HG03457 (cell line): ENCODE results near the gene SMG6.
"Not testable (repeated sequence)": the region's sequence is repeated elsewhere in the genome, so short reads cannot be mapped to it uniquely, and the experiment has no call there.

Experiments
- ATAC-seq: cut with Tn5 transposase; IDR thresholded peaks from one replicate; pipeline ENCODE4 v1.9.1; 2021; ENCODE audit warnings: moderate number of reproducible peaks; ENCODE audit not compliant: unreplicated experiment

The SMG6 gene

DNA sequence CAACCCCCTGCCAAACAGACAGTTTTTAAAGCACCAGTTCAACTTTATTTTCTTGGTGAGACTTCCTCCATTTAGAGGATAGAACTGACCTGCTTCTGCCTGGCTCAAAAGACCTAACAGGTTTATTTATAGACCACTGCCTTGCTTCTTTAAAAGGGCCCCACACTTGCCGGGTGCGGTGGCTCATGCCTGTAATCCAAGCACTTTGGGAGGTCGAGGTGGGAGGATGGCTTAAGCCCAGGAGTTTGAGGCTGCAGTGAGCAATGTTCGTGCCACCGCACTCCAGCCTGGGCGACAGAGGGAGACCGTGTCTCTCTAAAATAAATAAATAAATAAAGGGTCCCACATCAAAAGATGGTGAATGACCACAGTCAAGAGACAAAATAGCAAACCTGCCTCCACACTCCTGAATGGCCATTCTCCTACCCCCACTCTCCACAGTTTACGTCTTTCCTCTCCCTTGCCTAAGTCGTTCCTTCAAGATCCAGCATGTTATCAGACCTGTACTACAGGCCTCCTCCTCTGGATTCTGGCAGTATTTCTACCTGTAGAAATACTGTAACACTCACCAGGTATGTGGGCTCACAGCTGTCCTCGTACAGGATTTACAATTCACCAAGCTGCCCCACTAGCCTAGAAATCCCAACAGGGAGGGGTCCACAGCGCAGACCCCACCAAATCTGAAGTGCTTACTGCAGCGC is 95.6 kb downstream of the SMG6 start:
- no peak for ATAC-seq

DNA sequence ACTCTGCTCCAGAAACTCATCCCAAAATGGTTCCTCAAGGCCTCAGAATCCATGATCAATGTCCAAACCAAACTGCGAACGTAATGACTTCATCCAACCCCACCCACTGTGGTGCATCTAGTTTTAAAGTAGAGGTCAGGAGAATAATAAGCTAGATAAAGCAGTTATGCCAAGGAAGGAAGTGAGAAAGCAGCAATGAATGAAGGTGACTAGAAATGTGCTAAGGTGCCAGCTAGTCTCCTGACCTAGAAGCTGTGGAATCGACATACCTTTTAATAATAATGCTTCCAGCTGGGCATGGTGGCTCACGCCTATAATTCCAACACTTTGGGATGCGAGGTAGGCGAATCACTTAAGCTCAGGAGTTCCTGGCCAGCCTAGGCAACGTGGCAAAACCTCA is 99.2 kb downstream of the SMG6 start:
- ATAC-seq: no peak

DNA sequence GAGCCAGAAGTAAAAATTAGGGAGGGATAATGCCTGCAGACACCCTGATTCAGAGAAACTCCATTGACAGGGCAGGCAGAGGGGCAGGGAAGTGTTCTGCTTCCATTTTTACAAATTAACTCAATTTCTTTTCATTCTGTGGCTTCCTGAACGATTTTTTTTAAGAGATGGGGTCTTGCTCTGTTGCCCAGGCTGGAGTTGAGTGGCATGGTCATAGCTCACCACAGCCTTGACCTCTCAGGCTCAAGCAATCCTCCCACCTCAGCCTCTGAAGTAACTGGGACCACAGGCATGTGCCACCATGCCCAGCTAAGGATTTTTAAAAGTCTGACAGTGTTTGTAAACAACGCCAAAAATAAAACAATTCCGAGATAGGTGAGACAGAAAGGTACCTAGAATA is 99.8 kb downstream of the SMG6 start:
- ATAC-seq: no peak

GRCh38 chr17:2202996-2203575 is 100.5 kb downstream of the SMG6 start:
- no peak for ATAC-seq

DNA sequence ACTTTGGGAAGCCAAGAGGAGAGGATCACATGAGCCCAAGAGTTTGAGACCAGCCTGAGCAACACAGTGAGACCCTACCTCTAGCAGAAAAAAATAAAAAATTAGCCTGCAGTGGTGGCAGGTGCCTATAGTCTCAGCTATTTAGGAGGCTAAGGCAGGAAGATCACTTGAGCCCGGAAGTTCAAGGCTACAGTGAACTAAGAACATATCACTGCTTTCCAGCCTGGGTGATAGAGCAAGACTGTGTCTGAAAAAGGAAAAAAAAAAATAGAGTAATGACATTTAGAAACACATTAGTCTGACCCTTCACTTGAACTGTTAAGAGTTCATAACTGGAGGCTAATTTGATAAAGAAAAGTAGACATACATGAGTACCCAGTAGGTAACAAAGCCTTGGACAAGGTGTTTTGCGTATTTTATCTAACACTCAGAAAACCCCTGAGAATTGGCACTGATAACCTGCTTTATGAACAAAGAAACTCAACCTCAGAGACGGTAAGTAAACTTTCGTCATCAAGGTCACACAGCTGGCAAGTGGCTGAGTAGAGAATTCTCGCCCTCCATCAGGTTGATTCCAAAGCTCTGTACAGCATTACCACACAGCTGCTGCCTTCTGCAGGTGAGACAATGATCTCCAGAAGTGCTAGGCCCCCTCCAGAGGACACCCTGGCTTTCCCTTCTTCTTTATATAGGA is 101.1 kb downstream of the SMG6 start:
- no peak for ATAC-seq

- ATAC-seq: not testable (repeated sequence)
Observed at GRCh38 chr17:2199386-2199785, 104.2 kb downstream of the SMG6 start.

GRCh38 chr17:2198927-2199326 is 104.7 kb downstream of the SMG6 start:
- no peak for ATAC-seq

DNA sequence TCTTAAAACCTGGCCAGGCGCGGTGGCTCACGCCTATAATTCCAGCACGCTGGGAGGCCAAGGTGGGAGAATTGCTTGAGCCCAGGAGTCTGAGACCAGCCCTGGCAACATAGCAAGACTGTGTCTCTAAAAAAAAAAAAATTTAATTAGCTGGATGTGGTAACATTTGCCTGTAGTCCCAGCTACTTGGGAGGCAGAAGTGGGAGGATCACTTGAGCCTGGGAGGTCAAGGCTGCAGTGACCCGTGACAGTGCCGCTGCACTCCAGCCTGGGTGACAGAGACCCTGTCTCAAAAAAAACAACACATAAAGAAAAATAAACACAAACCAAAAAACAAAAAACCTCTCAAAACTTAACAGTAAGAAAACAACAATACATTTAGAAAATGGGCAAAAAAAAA is 106.3 kb downstream of the SMG6 start:
- no peak for ATAC-seq

DNA sequence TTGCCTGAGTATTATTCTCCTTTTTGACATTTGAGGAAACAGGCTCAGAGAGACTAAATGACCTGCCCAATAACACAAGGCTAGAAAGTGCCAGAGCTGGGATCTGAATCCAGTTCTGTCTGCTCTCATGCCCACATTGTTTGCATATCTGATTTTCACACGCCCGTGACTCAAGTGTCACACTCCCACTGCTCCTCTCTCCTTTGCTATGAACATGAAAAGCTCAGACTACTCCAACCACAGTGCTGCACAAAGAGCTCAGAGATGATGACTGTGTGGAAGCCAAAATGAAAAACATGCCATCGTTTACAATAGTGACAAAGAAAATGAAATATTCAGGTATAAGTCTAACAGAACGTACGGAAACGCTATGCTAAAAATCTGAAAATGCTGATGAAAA is 107.9 kb downstream of the SMG6 start:
- no peak for ATAC-seq

- no peak for ATAC-seq
Observed at GRCh38 chr17:2194889-2195335, 108.7 kb downstream of the SMG6 start.

- peak; percentile 58 for ATAC-seq
Observed at GRCh38 chr17:2192367-2193057, 111.1 kb downstream of the SMG6 start.

GRCh38 chr17:2191785-2192184 is 111.8 kb downstream of the SMG6 start:
- ATAC-seq: no peak

DNA sequence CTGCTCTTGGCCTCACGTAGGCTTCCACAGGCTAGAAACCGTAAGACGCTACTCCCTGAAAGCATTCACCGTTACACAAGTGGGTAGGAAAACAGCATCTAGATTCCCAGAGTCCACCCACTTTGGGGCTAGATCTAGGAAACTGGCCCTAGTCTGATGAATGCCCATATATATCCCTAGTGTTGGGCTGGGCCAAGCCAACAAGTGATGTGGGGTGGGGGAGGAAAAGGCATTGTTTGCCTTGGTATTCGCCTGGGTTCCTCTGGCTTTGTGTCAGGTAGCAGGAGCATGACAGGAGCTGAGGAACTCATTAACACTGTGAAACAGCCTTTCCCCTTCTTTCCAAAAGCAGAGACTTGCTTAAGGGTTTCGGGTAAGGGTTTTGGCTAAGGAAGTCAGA is 112.4 kb downstream of the SMG6 start:
- no peak for ATAC-seq

GRCh38 chr17:2190014-2190413 is 113.6 kb downstream of the SMG6 start:
- no peak for ATAC-seq

- no peak for ATAC-seq
Observed at GRCh38 chr17:2188971-2189630, 114.5 kb downstream of the SMG6 start.

GRCh38 chr17:2187758-2188157 is 115.8 kb downstream of the SMG6 start:
- no peak for ATAC-seq

DNA sequence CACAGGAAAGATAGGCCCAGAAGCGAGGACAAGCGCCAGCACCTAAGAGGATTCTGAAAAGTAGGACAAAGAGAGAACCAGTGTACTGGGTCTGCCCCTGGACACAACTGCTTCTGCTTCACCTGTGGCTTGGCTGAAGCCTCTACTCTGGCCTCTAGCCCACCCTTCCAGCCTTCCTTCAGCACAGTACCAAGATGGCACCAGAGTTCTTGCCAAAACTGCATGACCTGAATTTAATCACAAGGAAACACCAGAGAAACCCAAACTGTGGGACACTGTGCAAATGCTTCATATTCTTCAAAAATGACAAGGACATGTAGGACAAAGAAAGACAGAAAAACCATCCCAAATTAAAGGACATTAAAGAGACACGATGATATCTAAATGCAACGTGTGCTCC is 116.6 kb downstream of the SMG6 start:
- no peak for ATAC-seq

DNA sequence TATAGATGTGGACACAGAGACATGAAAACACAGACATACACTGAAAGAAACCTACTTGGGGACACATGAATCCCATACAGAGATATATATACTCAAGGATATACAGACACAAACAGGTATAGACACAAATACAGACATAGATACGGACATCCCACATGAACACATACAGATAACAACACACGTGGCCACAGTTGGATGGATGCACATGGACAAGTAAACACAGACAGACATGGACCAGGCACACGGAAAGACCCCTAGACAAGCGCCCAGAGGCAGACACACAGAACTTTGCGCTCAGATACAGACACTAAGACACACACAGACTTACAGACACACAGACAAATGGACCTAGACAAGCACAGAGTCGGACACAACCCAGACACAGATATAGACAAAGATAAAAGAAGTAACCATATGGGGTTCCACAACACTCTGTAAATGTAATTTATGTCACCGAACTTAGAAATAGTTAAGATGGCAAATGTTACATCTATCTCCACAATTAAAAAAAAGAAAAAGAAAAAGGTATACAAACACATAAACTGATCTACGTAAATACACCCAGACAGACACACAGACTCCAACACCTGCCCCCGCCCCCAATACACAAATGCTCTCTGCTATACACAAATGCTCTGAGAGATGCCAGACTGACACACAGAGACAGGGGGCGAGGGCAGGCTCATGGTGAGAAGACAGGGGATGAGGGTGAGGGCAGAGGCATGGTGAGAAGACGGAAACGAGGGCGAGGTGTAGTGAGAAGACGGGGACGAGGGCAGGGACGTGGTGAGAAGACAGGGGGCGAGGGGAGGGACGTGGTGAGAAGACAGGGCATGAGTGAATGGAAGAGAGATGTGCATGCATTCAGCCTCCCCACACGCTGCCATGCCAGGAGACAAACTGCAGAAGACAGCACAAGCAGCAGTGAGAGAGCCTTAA is 118.3 kb downstream of the SMG6 start:
- ATAC-seq: no peak

DNA sequence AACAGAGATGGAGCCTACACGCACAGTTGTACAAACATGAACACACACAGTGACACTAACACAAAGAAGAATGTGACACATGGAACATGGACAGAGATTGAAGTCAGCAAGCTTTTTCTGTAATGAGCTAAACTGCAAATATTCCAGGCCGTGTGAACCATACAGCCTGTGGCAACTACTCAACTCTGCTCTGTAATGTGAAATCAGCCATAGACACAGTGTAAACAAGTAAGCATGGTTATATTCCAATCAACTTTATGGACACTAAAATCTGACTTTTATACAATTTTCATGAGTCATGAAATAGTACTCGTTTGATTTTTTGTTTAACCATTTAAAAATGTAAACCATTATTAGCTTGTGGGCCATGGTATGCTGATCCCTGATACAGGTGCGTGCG is 120.2 kb downstream of the SMG6 start:
- ATAC-seq: no peak

DNA sequence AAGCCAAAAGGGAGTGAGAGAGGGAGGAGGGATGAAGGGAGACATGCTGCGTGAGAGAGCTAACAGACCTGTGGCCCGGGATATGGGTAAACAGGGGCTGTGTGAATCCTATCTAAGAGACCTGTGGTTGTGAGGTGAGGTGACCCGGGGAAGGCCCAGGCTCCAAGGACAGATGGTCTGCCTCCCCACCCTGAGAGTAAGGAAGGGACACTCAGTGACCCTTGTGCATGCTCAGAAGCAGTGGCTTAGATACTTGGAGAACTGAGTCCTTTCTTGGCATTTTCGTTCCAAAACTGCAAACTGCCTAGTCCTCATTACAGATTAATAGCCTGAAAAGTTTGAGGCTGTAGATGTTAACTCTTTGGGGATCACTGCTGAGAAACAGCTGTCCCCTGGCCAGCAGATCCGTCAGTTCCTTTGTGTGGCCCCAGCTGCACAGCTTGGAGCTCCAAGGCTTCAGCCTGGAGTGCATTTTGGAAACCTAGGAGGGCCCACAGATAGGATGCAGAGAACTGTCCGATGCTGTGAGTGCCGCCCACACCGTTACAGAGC is 121.6 kb downstream of the SMG6 start:
- no peak for ATAC-seq
